ENCODE results near the gene SLC22A4. TPM values are rescaled to one million over a fixed set of nuclear protein-coding genes. Genes with fewer than 3 reads are reported as not detected.
A peak's percentile ranks its signal among the peaks of the same experiment; 100 is the strongest.

Gene SLC22A4
- total RNA-seq, 1 donor = 2.9 TPM

- Histone ChIP-seq H3K4me3 (ENCODE audit: insufficient read depth, low read length) (no peak overlapping the region), H3K27me3 (ENCODE audit: insufficient read depth, low read length) (no peaks in the 10 kb centered on the region), H2AFZ (ENCODE audit: low read length) (no peak overlapping the region), H3K9me3 (ENCODE audit: low read depth, low read length) (no peaks in the 10 kb centered on the region), H3K36me3 (ENCODE audit: insufficient read depth, low read length) (peaks cover 37% of the 10 kb centered on the region), H3K79me2 (ENCODE audit: insufficient read depth, low read length) (no peaks in the 10 kb centered on the region), H3K27ac (ENCODE audit: low read depth, low read length) (no peak overlapping the region), H3K4me2 (ENCODE audit: insufficient read depth, low read length) (no peak overlapping the region), H4K20me1 (ENCODE audit: insufficient read depth, low read length) (peaks cover 27% of the 10 kb centered on the region), H3K4me1 (ENCODE audit: insufficient read depth, low read length) (no peaks in the 10 kb centered on the region)
- DNase-seq (ENCODE audit: insufficient read length, low spot score, missing footprints) = peak; percentile 78
- TF ChIP-seq, protein P1, sequence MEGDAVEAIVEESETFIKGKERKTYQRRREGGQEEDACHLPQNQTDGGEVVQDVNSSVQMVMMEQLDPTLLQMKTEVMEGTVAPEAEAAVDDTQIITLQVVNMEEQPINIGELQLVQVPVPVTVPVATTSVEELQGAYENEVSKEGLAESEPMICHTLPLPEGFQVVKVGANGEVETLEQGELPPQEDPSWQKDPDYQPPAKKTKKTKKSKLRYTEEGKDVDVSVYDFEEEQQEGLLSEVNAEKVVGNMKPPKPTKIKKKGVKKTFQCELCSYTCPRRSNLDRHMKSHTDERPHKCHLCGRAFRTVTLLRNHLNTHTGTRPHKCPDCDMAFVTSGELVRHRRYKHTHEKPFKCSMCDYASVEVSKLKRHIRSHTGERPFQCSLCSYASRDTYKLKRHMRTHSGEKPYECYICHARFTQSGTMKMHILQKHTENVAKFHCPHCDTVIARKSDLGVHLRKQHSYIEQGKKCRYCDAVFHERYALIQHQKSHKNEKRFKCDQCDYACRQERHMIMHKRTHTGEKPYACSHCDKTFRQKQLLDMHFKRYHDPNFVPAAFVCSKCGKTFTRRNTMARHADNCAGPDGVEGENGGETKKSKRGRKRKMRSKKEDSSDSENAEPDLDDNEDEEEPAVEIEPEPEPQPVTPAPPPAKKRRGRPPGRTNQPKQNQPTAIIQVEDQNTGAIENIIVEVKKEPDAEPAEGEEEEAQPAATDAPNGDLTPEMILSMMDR (IDR thresholded peaks at IDR 0.05; ENCODE audit: extremely low read depth, low read depth, low read length) = no peak
Observed at GRCh38 chr5:132275367-132276220, 18.6 kb upstream of the SLC22A4 start.

DNA sequence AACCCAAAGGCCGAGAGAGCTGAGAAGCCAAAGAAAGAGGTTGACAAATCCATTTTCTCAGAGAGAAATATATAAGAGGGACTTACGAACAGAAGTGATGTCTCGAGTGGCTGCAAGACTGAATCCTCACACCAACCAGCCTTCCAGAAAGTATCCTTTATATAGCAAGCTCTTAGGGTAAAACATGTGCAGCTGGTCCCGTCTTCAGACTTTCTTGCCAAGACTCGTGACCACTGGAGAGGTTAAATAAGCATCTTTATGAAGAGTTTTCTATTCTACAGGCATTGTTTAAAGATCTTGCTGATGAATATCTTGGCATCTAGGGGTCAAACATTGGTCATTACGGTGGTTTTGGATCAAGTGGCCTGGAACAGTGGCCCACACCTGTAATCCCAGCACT lies 16.9 kb upstream of the SLC22A4 start:
- Histone ChIP-seq H4K20me1 (ENCODE audit: insufficient read depth, low read length) (peaks cover 22% of the 10 kb centered on the region), H3K4me1 (ENCODE audit: insufficient read depth, low read length) (no peaks in the 10 kb centered on the region), H3K4me2 (ENCODE audit: insufficient read depth, low read length) (no peak overlapping the region), H3K9me3 (ENCODE audit: low read depth, low read length) (no peaks in the 10 kb centered on the region), H3K79me2 (ENCODE audit: insufficient read depth, low read length) (no peaks in the 10 kb centered on the region), H3K27ac (ENCODE audit: low read depth, low read length) (no peak overlapping the region), H3K4me3 (ENCODE audit: insufficient read depth, low read length) (no peak overlapping the region), H3K27me3 (ENCODE audit: insufficient read depth, low read length) (no peaks in the 10 kb centered on the region), H3K36me3 (ENCODE audit: insufficient read depth, low read length) (peaks cover 21% of the 10 kb centered on the region), H2AFZ (ENCODE audit: low read length) (no peak overlapping the region)
- TF ChIP-seq, protein P1 (IDR thresholded peaks at IDR 0.05; ENCODE audit: extremely low read depth, low read depth, low read length) = no peak
- no peak for DNase-seq (ENCODE audit: insufficient read length, low spot score, missing footprints)

DNA sequence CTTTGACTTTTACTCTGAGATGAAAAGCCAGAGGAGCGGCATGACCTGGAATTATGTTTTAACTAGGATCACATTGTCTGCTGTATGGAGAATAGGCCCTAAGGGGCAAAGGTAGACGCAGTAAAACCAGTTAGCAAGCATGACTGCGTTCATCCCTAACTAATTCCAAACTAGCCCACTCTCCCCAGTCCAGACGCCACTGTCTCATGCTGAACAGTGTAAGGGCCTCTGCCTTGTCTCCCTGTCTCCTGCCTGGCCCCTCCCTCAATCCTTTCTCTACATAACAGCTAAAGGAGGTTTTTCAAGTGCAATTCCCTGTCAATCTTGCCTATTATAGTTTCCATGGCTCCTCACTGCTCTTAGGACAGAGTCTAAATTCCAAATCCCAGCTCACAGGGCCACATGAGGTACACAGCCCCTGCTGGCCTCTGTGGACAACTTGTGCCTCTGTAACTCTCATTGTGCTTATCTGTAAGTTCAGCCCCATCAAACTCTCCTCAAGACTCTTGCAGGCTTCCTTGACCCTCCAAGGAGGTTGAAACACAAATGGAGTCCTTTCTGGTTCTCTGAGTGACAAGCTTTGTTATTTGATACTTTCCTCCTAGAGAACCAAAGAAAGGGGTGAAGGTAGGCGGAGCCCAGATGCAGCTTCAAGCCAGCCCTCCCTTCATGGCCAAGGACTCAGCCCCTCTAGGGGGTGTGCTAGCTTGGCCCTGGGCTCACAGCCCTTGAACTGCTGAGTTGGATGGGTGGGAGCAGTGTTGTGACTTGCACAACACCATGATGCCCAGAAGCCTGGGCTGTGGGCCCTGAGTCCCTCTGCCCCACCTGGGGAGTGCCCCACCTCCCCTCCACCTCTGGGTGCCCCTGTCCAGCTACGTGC lies 16.0 kb upstream of the SLC22A4 start:
- H4K20me1 ChIP-seq (ENCODE audit: insufficient read depth, low read length) = peaks cover 16% of the 10 kb centered on the region
- no peak overlapping the region for H2AFZ ChIP-seq (ENCODE audit: low read length)
- H3K4me2 ChIP-seq (ENCODE audit: insufficient read depth, low read length) = no peak overlapping the region
- H3K27me3 ChIP-seq (ENCODE audit: insufficient read depth, low read length) = no peaks in the 10 kb centered on the region
- TF ChIP-seq, protein P1 (IDR thresholded peaks at IDR 0.05; ENCODE audit: extremely low read depth, low read depth, low read length) = no peak
- peaks cover 11% of the 10 kb centered on the region for H3K36me3 ChIP-seq (ENCODE audit: insufficient read depth, low read length)
- H3K79me2 ChIP-seq (ENCODE audit: insufficient read depth, low read length) = no peaks in the 10 kb centered on the region
- H3K9me3 ChIP-seq (ENCODE audit: low read depth, low read length) = no peaks in the 10 kb centered on the region
- H3K4me3 ChIP-seq (ENCODE audit: insufficient read depth, low read length) = no peak overlapping the region
- H3K4me1 ChIP-seq (ENCODE audit: insufficient read depth, low read length) = no peaks in the 10 kb centered on the region
- DNase-seq (ENCODE audit: insufficient read length, low spot score, missing footprints) = peak; percentile 88
- no peak overlapping the region for H3K27ac ChIP-seq (ENCODE audit: low read depth, low read length)

GRCh38 chr5:132279801-132280200 lies 14.4 kb upstream of the SLC22A4 start:
- TF ChIP-seq, protein P1 (IDR thresholded peaks at IDR 0.05; ENCODE audit: extremely low read depth, low read depth, low read length) = no peak

More at GRCh38 chr5:132279801-132280200, 14.4 kb upstream of the SLC22A4 start:
- no peak overlapping the region for H2AFZ ChIP-seq (ENCODE audit: low read length)
- peak; percentile 83 for DNase-seq (ENCODE audit: insufficient read length, low spot score, missing footprints)
- H3K79me2 ChIP-seq (ENCODE audit: insufficient read depth, low read length) = no peaks in the 10 kb centered on the region
- no peaks in the 10 kb centered on the region for H3K4me1 ChIP-seq (ENCODE audit: insufficient read depth, low read length)
- H3K4me3 ChIP-seq (ENCODE audit: insufficient read depth, low read length) = no peak overlapping the region
- no peak overlapping the region for H3K27ac ChIP-seq (ENCODE audit: low read depth, low read length)
- H4K20me1 ChIP-seq (ENCODE audit: insufficient read depth, low read length) = peaks cover under 1% of the 10 kb centered on the region
- H3K36me3 ChIP-seq (ENCODE audit: insufficient read depth, low read length) = no peaks in the 10 kb centered on the region
- H3K9me3 ChIP-seq (ENCODE audit: low read depth, low read length) = no peaks in the 10 kb centered on the region
- H3K4me2 ChIP-seq (ENCODE audit: insufficient read depth, low read length) = no peak overlapping the region
- no peaks in the 10 kb centered on the region for H3K27me3 ChIP-seq (ENCODE audit: insufficient read depth, low read length)

Measured in osteoblast (primary cell).